Measurements from ENCODE around the gene SPTB. TPM values are rescaled to one million over a fixed set of nuclear protein-coding genes. Genes with fewer than 3 reads are reported as not detected.

SPTB gene
- total RNA-seq, 1 donor from 2014 or later, result 0.04 TPM

GRCh38 chr14:64787619-64788018 lies 92.1 kb downstream of the SPTB start:
- intact Hi-C loops (cut with micrococcal nuclease), result no loop called here
- H3K9me3 Mint-ChIP-seq, result no peaks in the 10 kb centered on the region
- peaks cover 2% of the 10 kb centered on the region for H3K27me3 Mint-ChIP-seq
- no peak for ATAC-seq (ENCODE audit: low read depth)
- DNase-seq, result no peak
- H3K4me1 Mint-ChIP-seq, result no peaks in the 10 kb centered on the region
- no peak overlapping the region for H3K4me3 Mint-ChIP-seq
- TF ChIP-seq, protein P1, sequence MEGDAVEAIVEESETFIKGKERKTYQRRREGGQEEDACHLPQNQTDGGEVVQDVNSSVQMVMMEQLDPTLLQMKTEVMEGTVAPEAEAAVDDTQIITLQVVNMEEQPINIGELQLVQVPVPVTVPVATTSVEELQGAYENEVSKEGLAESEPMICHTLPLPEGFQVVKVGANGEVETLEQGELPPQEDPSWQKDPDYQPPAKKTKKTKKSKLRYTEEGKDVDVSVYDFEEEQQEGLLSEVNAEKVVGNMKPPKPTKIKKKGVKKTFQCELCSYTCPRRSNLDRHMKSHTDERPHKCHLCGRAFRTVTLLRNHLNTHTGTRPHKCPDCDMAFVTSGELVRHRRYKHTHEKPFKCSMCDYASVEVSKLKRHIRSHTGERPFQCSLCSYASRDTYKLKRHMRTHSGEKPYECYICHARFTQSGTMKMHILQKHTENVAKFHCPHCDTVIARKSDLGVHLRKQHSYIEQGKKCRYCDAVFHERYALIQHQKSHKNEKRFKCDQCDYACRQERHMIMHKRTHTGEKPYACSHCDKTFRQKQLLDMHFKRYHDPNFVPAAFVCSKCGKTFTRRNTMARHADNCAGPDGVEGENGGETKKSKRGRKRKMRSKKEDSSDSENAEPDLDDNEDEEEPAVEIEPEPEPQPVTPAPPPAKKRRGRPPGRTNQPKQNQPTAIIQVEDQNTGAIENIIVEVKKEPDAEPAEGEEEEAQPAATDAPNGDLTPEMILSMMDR (IDR thresholded peaks at IDR 0.05), result no peak
- no peak overlapping the region for H3K27ac Mint-ChIP-seq
- ChIA-PET POLR2A (no interaction called here), CTCF (no interaction called here)
- H3K36me3 Mint-ChIP-seq (ENCODE audit: low read depth), result no peaks in the 10 kb centered on the region

- POLR2A ChIA-PET, result no interaction called here
- Mint-ChIP-seq H3K4me3 (no peak overlapping the region), H3K27ac (no peak overlapping the region), H3K4me1 (no peaks in the 10 kb centered on the region), H3K27me3 (peaks cover 2% of the 10 kb centered on the region), H3K36me3 (ENCODE audit: low read depth) (no peaks in the 10 kb centered on the region), H3K9me3 (no peaks in the 10 kb centered on the region)
- DNase-seq (no peak), ATAC-seq (ENCODE audit: low read depth) (no peak)
- TF ChIP-seq, protein P1 (IDR thresholded peaks at IDR 0.05), result no peak
- intact Hi-C loops (cut with micrococcal nuclease), result no loop called here
- CTCF ChIA-PET, result no interaction called here
Observed at GRCh38 chr14:64786296-64787149, 93.2 kb downstream of the SPTB start.

DNA sequence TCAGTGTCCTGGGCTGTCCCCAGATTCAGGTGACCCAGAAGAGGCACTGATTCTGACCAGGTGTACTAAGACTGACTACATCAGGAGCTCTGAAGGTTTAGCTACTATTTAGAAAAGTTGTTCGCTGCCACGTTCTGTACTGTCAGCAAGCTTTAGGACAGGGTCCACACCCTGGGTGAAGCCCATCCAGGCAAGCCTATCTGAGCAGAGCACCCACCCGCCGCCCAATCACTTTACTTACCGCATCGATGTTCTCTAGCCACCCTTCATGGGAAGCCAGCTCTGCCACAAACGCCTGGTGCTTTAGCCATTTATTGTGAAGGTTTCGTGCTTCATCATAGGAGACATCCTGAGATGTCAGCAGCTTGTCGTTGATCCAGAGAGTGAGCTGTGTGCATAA lies 95.7 kb downstream of the SPTB start:
- H3K4me3 Mint-ChIP-seq, result no peak overlapping the region
- intact Hi-C loops (cut with micrococcal nuclease), result no loop called here
- ChIA-PET CTCF (interaction anchor here (1.0 kb wide), 1 partner anchor 10 kb away, joined by 3 read pairs; no protein-coding TSS in a partner anchor), POLR2A (no interaction called here)
- H3K9me3 Mint-ChIP-seq, result no peaks in the 10 kb centered on the region
- TF ChIP-seq, protein P1 (IDR thresholded peaks at IDR 0.05), result no peak
- H3K27me3 Mint-ChIP-seq, result peaks cover 2% of the 10 kb centered on the region
- H3K4me1 Mint-ChIP-seq, result no peaks in the 10 kb centered on the region
- no peak overlapping the region for H3K27ac Mint-ChIP-seq
- no peaks in the 10 kb centered on the region for H3K36me3 Mint-ChIP-seq (ENCODE audit: low read depth)
- ATAC-seq (ENCODE audit: low read depth), result no peak
- no peak for DNase-seq

GRCh38 chr14:64782196-64782595 lies 97.5 kb downstream of the SPTB start:
- no peak for ATAC-seq (ENCODE audit: low read depth)
- CTCF ChIA-PET, result no interaction called here
- H3K9me3 Mint-ChIP-seq, result no peaks in the 10 kb centered on the region
- intact Hi-C loops (cut with micrococcal nuclease), result no loop called here
- no peak overlapping the region for H3K27ac Mint-ChIP-seq
- H3K36me3 Mint-ChIP-seq (ENCODE audit: low read depth), result no peaks in the 10 kb centered on the region
- H3K4me1 Mint-ChIP-seq, result no peaks in the 10 kb centered on the region
- DNase-seq, result no peak
- H3K27me3 Mint-ChIP-seq, result no peaks in the 10 kb centered on the region
- POLR2A ChIA-PET, result no interaction called here
- TF ChIP-seq, protein P1 (IDR thresholded peaks at IDR 0.05), result no peak
- no peak overlapping the region for H3K4me3 Mint-ChIP-seq

DNA sequence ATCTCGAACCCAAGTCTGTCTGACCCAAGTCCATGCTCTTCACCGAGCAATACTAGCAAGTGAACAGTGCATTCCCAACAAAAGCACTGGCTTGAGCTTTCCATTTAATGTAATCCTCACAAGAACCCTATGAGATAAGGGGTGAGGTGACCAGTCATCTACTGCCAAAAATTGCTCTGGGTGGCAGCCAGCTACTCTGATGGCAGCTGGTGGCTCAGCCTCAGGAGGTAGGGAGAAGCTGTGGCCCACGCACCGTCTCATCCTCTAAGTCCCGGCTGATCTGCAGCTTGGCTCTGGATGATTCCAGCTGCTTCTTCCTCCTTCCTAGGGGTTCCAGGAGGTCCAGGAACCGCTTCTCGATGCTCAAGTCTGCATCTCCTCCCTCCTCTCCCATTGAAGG lies 100.2 kb downstream of the SPTB start:
- ChIA-PET POLR2A (no interaction called here), CTCF (no interaction called here)
- DNase-seq (no peak), ATAC-seq (ENCODE audit: low read depth) (no peak)
- intact Hi-C loops (cut with micrococcal nuclease), result no loop called here
- Mint-ChIP-seq H3K27ac (no peak overlapping the region), H3K27me3 (peaks cover 2% of the 10 kb centered on the region), H3K9me3 (no peaks in the 10 kb centered on the region), H3K4me1 (no peaks in the 10 kb centered on the region), H3K36me3 (ENCODE audit: low read depth) (no peaks in the 10 kb centered on the region), H3K4me3 (no peak overlapping the region)
- TF ChIP-seq, protein P1 (IDR thresholded peaks at IDR 0.05), result no peak

Data from activated B cell treated with CpG ODN at 0.5 μM for 24 hours (primary cell).